Activated naive CD4-positive, alpha-beta T cell treated with Interleukin-2 at 50 U/mL for 16 hours (primary cell): ENCODE results near the gene MAP3K14.

Experiments
- DNase-seq: peaks from one replicate; pipeline ENCODE4 v3.0.0-alpha.2; 2020

Gene MAP3K14

DNA sequence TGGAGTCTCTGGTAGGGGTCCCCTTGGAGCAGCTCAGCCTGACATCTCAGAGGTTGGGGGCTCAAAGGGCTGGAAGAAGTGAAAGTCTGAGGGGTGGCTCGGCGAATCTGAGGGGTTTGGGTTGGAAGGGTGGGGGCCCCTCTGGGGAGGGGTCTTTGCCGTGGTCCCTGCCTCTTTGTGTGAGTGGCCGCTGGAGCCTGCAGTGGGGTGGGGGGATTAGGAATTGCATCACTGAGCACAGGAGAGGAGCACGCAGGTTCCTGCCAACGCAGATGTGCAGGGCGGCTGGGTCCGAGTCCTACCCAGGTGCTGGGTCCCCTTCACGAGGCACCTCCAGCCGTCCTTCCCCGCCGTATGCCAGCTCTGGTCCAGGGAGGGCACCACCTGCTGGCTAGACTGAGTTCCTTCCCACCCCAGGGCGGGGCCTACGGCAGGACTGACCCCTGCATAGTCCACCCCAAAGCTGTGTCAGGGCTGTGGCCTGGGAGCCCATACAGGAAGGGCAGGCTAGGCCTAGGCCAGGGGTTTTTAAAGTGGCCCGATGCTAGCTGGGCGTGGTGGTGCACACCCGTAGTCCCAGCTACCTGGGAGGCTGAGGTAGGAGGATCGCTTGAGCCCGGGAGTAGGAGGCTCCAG is 85.2 kb downstream of the MAP3K14 start:
- DNase-seq, result peak; percentile 38

DNA sequence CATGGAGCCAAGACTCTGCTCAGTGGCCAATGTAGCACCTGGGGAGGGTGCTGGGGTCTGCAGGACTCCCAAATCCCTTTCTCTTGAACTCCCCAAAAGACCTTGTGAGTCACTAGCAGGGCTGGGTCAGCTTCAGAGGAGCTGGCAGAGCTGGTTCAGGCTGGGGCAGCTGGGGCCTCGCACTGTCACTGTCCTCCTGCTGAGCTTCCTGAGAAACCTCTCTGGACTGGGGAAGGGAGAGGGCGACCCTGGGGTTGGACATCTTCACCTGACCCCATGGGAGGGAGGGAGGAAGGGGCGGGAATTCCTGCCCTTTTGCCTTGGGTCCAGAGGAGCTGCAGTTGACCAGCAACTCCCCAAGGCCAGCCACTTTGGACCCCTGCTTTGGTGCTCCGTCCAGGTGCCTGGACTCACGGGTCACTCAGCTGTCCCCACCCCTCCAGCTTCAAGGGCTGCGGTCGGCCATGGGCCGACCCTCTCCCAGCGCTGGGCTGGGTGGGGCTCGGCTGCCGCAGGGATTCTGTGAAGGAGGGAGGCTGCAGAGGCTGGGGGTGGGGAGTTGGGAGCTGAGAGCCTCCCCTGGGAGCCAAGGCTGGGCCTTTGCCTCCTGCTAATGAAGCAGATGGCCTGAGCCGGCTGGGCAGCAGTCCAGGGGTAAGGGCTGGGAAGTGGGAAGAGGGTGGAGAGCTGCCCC is 85.9 kb downstream of the MAP3K14 start:
- no peak for DNase-seq

DNA sequence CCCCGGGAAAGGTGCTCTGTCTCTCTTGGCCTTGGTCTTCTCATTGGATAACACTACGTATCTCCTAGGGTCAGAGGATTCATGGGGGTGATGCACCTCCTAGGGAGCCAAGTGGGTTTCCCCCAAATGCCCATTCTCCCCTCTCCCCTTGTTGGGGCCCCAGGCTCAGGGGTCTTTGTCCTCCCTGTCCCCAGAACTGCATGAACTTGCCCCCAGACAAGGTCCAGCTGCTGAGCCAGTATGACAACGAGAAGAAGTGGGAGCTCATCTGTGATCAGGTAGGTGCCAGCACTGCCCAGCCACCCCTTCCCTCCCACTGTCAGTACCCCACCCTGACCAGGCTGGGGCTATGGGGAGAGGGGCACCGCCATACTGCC is 86.4 kb downstream of the MAP3K14 start:
- DNase-seq, result no peak

DNA sequence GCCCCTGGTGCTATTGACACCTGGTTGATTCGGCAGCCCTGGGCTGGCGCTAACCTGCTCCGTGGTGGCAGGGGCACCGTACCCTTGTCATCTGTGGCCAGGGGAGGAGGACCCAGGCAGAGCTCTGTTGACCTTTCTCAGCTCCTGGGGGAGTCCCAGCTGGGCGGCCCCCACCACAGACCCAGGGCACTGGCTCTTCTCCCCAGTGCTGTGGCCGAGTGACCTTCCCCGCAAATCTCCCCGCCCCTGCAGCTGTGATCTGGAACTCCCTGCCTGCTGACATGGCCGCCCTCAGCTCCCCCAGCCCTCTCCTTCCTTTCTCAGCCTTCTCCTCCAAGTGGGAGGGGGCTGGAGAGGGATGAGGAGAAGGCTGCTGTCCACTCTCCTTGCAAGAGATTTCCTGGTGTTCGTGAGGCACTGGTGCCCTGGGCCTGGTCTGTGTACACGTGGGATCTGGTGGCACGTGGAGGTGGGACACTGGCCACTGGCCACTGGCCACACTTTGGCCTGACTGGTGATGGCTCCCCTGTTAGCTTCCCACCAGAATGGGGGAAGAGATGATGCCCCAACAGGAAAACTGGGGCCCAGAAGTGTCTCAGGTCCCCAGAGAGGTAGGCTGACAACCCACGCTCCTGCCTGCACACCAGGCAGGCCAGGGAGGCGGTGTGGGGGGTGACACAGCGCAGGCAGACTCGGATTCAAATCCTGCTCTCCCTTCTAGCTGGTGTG is 87.0 kb downstream of the MAP3K14 start:
- DNase-seq, result peak; percentile 39

DNA sequence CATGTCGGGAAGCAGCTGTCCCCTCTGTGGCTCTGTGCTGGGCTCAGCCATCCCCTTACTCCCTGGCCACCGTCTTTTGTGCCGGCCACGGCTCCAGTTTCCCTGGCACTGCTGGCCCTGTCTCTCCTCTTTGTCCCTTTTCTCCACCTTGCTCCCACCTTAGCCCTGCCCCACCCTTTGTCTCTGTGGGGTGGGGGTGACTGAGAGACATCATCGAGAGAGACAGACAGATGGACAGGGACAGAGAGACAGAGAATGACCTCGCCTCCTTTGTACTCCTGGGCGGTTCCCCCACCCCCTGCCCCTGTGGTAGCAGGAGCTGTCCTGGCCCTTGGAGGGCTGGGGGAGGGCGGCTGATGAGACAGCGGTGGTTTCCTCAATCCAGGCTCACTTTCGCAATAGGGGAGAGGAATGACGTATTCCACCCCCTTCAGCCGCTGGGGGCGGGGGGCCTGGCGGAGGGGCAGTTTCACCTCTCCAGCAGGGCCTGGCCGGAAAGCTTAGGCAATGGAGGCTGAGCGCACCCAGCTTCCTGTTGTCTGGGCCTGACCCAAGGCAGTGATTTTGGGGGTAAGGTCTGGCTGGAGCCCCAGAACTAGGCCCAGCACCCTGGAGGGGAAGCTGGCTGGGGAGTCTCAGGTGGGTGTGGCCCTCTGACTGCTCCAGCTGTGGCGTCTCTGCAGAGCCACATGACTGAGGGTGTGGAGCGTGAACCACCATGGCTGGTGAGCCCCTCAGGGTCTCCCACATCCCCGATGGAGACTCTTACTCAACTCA is 87.9 kb downstream of the MAP3K14 start:
- DNase-seq, result peak; percentile 89

DNA sequence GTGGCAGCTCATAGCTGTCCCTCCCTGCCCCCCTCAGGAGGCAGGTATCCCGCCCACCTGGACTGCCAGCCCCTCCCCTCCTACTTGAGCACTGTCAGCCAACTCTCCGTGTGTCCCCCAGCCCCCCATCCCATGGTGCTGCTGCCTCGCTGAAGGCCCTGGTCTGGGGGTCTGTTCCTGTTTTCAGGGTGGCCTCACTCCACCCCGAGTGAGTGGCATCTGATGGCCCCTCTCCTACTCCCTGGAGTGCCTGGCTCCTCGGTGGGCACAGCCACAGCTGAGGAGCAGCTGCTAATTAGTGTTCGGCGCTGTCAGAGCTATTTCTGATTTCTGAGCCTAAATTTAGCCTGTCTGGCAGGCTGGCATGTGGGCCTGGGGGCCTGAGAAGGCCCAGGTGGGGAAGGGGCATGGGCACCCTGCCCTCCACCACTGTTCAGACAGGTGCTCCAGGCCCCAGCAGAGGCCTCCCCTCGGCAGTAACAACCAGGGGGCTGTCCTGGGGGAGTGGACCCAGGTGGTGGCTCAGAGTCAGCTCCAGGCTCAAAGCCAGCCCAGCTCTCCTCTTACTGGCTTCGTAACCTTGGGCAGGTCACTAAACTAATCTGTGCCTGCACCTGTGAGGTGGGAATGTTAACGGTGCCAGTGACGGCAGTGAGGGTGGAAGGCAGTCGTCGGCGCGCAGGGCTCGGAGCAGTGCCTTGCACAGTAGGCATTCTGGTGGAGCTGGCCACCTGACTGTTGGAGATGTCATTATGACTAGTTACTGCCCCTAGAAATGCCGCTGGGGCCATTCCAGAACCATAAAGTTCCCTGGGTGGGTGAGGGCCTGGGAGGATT is 88.7 kb downstream of the MAP3K14 start:
- peak; percentile 32 for DNase-seq

DNA sequence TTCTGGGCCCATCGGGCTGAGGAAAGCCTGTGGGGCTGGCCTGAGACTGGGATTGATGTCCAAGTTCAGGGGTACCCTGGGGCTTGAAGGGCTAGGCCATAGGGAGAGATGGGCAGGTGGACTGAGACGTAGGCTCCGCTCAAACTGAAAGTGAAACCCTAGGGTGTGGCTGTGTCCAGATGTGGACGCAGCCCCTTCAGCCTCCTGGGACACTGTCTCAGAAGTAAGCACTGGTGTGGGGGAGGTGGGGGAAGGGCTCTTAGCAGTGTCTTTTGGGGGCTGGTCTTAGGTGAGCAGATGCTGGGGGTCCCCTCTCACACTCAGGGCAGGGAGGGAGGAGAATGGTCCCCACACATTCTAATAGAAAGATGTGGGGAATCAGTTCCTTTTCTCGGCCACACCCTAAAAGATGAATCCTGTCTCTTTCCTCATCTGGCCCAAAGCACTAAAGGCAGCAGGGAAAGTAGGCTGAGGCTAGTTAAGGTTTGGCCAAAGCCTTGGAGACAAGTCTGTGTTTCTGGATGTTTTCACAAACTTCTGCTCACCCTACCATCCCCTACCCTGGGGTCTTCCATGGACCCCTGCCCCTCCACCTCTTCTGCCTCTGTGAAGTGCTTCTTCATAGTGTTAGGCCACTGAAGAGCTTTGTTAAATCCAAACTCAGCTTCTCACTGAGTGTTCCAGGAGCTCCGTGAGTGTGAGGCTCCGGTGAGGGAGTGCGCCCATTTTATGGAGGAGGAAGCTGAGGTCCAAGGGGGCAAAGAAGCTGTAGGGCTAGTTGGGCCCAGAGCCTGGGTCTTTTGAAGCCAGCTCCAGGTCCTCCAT is 89.5 kb downstream of the MAP3K14 start:
- no peak for DNase-seq

DNA sequence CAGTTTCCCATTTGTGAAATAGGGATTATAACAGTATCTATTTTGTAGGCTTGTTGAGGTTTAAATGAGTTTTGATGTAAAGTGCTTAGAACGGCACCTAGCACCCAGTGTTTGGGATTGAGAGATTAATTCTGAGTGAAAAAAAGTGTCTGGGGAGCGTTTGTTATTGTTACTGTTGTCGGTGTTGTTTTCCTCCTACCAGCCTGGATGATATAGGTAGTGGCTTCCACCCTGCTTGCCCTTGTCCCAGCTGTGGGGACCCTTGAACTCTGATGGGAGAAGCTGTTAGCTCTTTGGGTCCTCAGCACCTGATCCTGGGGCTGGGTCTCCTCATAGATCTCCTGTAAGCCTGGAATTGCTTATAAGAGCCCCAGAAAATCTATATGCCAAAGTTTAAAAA is 90.2 kb downstream of the MAP3K14 start:
- DNase-seq, result no peak

DNA sequence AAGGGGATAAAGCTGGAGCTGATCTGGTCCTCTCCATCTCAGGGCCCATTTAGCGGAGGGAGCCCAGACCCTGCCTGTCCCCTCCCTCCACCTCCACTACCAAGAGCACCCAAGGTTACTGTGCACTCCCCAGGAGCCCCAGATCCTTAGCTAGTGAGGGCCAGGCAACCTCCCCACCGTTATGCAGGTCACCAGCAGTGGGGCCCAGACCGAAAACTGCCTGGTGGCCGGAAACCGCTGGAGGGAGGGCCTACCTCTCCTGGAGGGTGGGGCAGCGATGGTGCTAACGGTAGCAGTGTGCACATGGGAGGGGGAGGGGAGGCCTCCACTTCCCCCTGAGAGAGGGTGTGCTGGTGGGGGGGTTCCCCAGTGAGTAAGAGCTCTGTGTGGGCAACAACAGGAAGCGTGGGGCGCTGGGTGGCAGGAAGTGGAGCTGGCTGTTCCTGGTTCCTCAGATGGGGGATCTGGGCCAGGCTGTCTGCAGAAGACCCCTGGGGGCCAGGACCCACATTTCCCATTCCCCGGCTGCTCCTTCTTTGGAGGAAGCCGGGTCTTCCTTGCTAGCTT is 90.8 kb downstream of the MAP3K14 start:
- DNase-seq, result peak; percentile 95

DNA sequence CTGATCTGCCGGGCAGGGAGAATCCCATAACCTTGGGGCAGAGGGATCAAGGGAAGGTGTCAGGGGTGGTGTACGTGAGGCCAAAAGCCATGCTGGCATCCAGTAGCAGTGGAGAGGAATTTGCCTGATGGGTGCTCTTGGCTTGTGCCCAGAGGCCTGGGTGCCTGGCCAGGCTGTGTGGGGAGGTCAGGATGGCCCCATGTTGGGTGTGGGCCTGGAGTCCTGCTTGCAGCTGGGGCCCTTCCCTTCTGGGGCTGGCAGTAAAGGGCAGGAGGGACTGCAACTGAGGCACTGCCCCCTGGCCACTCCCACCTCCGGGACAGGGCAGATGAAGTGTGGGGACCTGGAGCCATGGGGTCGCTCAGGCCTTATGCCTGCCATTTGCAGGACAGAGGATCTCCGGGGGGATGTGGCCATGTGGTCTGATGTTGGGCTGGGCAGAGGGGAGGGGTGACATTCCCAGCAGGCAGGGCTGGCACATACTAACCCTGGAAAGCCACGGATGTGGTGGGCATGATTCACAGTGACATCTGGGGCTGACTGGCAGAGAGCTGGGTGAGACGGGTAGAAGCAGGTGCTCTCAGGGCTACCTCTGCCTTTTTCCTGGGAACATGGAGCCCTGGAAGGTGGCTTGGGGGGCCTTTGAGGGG is 91.6 kb downstream of the MAP3K14 start:
- peak; percentile 52 for DNase-seq

DNA sequence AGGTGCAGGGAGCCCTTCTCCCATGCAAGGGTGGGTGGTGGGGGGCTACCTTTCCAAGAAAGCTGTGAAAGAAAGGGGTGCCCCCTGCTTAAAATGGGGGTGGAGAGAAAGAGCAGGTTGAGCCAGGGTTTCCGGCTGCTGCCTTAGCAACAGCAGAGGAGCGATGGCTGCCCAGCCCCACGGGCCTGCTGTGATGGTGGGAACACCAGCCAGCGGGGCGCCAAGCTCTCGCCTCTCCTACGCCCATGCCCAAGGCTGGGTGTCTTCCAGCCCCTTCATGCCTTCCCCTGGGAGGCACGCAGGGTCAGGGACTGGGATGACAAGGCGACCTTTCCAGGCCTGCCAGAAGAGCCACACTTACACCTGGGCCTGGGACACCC is 92.2 kb downstream of the MAP3K14 start:
- DNase-seq, result peak; percentile 26

DNA sequence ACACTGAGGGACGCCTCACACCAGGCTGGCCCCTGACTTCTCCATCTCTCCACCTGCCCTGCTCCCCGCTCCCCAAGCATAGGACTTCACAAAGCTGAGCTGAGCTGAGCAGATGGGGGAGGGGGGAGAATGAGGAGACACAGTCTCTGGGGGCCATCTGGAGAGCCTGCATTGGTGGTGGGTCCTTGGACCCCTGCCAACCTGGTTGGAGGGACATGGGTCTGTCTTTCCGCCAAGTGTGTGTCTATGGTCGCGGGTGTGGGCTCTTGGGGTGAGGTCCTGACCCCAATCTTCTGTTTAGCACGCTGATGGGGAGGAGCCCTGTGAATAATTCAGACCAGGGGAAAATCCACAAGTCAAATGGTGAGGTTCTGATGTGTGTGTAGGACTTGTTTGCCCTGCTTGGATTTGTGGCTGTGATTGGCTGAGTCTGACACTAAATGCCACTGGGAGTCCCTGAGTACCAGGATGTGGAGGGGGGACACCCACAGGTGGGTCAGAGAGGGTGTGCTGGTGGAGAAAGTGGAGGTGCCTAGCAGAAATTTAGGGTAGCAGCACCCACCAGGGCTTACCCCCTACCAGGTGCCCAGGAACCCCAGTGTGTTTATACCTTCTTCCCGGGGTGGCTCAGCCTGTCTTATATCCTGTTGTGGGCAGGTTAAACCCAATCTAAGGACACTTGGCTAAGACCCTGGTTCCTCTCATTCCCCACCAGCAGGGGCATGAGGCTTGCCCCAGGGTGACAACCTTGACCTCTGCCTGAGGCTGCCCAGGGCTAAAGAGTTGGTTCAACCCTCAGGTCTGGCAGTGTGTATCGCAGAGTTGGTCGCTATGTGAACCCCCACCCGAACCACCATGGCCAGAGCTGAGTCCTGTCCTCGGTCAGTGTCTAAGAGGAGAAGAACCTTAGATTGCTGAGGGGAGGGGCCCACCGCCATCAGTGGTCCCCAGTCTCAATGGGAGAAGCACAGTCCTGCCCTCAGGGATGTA is 93.0 kb downstream of the MAP3K14 start:
- peak; percentile 63 for DNase-seq

DNA sequence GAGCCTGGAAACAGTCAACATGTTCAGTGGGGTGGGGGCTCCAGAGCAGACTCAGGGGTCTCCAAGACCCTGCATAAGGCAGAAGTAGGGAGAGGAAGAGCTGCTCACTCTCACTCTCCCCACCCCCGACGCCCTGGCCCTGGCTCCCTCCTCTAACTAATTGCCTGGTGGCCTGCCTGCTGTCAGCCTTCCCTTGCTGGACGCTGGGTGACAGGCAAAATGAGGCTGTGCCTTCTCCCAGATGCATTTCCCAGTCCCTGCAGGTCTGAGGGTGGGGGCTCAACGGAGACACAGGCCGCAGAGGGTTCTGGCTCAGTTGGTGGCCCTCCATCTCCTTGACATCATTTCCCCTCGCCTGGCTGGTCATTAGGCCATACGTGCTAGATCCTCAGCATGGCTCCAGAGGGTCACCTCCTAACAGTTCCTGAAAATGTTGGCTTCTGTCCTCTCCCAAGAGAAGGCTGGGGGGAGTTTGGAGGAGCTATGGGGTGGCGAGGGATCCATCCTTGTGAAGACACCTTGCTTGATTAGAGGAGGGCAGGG is 93.8 kb downstream of the MAP3K14 start:
- DNase-seq, result peak; percentile 17

DNA sequence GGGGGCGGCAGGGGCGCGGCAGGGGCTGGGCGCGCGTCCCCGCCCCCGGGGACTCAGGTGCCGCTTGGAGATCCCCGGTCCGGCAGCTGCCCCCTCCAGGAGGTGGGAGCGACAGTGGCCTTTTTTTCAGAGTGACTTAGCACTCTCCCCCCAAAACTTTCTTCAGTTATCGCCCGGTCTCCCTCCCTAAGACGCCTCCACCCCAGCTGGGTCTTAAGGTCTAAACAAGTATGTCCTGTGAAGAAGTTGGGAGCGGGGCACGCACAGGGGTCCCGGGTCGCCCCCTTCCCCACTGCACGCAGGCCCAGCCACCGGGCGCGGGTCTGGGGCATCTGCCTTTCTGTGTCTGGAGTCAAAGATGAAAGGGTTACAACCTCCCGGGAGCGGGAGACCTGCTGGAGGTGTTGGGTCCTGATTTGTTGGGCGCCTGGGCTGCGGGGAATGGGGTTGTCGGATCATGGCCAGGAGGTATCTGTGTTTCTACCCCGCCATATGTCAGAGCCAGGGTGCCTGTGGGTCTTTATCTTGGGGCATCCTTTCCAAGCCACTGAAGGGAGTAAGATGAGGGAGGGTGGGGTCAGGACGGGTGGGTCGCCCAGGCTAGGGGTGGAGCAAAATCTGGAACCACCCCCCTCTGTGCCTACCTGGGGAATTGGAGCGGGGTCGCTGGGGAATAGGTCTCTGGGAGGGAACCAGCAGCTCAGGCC is 94.4 kb downstream of the MAP3K14 start:
- peak; percentile 59 for DNase-seq

DNA sequence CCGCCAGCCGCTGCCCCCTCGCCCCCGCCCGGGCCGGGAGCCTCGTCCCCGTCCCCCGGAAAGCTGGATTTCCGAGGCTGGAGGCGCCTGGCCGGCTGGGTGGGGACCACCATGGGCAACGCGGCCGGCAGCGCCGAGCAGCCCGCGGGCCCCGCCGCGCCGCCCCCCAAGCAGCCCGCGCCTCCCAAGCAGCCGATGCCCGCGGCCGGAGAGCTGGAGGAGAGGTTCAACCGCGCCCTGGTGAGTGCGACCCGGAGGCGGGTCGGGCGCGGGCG is 94.9 kb downstream of the MAP3K14 start:
- no peak for DNase-seq

DNA sequence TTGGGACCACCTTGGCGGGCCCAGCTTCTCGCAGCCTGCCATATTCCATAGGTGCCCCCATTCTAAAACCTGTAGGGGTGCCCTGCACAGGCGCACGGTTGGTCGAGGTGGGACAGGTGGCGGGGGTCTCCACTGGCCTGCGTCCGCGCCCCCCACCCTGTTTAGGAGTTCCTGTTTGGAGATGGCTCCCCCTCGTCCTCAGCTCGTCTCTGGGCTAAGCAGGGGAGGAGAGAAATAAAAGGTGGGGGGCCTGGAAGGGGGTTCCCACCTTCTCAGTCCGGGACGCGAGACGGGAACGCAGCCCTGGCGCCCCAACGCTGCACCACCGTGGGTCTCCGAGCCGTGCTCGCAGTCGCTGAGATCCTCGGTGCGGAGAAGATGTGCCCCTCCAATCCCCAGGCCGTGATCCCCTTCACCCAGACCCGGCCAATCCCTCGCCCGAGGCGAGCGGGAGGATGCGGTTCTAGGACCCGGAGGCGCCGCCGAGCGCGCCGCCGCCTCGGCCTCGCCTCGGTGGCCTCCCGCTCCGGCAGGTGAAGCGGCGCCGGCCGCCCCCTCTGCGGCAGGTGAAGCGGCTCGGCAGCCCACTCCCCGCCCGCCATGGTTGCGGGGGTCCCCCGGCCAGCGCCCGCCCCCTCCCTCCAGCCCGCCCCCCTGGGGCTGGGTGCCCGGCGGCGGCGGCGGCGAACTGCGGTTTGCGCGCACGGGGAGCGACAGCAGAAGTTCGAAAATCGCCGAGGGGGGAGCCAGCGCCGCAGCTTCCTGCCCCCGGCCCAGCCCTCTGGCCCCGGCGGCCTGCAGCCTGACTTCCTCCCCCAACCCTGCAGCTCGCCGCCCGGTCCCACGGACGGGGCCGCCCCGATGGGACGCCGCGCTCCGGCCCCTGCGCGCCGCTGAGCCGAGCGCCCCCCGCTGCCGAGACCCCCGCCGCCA is 95.5 kb downstream of the MAP3K14 start, which contains the start of gene FMNL1:
Gene FMNL1 (plus strand): TSS at position 805 of the 933 bp plus-strand sequence. CDS start 240 bp downstream, outside the sequence.
- DNase-seq, result peak; percentile 64

DNA sequence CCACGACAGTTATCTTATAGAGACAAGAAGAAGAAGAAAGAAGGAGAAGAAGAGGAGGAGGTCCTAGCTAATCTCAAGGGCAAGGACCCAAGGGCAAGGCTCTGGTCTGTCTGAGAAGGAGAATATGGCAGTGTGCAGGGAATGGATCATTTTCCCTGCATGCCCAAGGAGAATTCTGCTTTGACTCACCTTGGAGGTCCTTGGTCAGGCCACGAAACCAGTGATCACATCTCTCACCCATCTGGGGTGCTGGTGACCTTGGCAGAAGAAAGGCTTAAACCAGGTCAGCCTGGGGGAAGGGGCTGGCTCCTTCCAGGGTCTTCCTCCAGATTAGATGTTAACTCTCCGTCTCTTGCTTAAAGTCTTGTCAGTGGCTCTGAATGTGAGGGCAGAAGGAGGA is 96.7 kb downstream of the MAP3K14 start:
- DNase-seq, result no peak
